HG03439 (cell line): ENCODE measurements around the gene IFT52.

ENCODE experiments used
- ATAC-seq: cut with Tn5 transposase; IDR thresholded peaks from one replicate; pipeline ENCODE4 v1.9.1; 2021; ENCODE audit warnings: mild to moderate bottlenecking, moderate library complexity; ENCODE audit not compliant: unreplicated experiment

Gene IFT52

GRCh38 chr20:43590392-43591303, at the start of gene IFT52:
Gene IFT52, plus strand, starts transcription at chr20:43590937. Its CDS starts 3,762 bp downstream, at chr20:43594699.
- peak; percentile 98 for ATAC-seq

DNA sequence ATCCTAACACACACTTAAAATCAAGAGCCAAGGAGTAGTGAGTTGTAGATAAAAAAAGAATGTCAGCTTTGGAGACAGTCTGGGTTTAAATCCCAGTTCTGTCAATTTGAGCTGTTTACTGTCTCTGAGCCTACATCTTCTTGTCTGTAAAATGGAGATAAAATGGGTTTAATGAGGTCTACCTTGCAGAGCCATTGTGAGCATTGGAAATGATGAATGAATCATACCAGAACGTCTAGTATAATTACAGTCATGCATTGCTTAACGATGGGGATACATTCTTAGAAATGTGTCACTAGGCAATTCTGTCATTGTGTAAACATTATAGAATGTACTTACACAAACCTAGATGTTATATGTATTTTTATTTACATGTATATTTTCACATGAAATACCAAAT, 49.5 kb upstream of the IFT52 start:
- ATAC-seq, result no peak

- ATAC-seq, result no peak
Measured at GRCh38 chr20:43542161-43542560, 48.6 kb upstream of the IFT52 start.

- no peak for ATAC-seq
Measured at GRCh38 chr20:43542674-43543073, 48.1 kb upstream of the IFT52 start.

GRCh38 chr20:43543138-43543537, 47.6 kb upstream of the IFT52 start:
- ATAC-seq, result no peak

DNA sequence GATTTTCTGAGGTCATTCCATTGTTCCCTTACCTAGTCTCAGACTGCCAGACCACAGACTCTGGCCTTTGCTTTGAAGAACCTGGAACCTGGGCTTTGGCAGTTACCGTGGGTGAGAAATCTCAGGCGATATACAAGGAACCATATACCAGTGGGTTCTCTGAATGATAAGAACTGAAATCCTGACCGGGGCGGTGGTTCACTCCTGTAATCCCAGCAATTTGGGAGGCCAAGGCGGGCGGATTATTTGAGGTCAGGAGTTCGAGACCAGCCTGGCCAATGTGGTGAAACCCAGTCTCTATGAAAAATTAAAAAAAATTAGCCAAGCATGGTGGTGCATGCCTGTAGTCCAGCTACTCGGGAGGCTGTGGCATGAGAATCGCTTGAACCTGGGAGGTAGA, 46.2 kb upstream of the IFT52 start:
- ATAC-seq, result no peak

DNA sequence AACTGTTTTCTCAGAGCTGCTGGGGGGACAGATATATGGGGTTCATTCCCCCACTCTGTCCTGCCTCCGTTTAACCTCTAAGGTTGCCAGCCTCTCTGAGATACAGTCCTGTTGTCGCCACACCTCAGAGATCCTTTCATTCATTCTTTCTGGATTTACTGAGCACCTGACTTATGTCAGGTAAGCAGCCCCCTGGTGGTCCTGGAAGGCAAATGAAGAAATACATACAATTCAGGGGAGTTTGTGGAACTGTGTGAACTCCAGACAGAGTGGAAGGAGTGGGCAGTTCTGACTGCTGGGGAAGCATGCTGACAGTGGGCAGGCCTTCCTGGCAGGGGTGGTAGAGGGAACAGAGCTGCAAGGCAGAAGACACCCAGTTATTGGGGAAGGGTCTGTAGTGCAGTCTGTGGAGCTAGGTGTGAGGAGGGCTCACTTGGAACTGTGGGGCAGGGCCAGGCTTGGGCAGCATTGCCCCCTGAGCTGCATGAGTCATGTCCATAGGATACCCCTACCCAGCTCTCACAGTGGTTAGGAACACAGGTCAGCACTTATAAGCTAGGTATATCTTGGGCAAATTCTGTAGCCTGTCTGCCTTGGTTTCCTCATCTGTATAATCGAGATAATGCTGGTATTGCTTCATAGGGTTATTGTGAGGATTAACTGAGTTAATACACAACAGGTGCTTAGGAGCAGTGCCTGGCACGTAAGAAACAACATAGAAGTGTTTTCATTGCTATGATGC, 44.7 kb upstream of the IFT52 start:
- ATAC-seq, result no peak

- ATAC-seq, result no peak
Measured at GRCh38 chr20:43548273-43548880, 42.4 kb upstream of the IFT52 start.

GRCh38 chr20:43549416-43550065, 41.2 kb upstream of the IFT52 start:
- no peak for ATAC-seq

DNA sequence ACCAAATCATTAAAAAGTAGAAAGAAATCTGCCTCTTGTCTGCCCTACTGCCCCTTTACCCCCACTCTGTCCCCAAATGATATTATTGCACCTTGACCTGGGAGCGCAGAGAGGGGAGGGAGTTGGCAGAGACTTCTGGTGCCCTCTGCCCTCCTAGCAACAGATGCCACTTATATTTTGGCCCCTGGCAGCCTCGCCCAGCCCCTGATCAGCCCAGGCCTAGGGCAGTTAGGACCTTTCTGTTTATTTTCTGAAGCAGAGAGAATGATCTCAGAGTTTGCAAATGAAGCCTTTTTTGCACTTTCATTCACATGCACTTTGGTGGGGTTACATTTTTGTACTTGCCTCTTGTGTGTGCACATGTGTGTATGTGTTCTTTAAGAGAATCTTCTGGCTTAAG, 40.3 kb upstream of the IFT52 start:
- ATAC-seq, result no peak

DNA sequence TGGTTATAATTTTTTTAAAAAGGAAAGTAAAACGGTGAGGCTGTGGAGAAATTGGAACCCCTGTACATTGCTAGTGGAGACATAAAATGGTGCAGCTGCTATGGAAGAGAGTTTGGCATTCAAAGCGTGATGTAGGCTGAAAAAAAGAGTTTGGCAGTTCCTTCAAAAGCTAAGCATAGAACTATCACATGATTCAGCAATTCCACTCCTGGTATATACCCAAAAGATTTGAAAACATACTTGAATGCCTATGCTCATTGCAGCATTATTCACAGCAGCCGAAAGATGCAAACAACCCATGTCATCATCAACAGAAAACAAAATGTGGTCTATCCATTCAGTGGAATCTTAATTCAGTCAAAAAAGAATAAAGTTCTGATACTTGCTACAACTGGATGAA, 36.4 kb upstream of the IFT52 start:
- no peak for ATAC-seq

DNA sequence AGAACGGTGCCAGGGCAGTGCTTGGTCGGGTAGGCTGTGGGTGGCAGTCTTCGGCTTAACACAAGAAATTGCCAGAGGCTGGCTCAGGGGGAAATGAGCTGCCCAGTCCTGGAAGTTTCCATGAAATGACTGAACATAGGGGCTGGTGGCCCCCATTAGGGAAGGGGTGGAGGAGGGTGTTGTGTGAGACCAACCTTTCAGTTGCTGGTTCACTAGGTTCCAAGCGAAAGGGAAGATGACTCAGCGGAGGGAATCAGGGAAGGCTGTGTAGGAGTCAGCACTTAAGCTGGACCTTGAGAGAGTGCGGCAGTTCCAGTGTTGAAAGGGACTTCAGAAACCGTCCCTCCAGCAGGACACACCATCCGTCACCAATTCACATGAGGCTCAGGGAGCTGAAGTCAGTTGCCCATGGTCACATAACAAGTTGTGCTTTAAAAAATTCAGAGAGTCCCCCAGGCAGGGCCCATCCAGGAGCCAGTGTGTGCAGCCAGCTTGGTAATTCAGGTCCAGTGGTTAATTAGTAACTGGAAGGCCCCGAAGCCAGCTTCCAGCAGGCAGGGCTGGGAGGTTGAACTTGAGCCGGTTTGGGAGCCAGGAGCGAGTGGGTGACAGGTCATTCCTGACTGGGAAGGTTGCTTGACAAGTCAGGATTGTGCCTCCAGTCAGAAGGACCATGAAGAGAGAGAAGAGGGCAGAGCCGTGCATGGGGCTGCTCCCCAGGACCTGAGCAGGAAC, 32.2 kb upstream of the IFT52 start, which contains the start of gene SGK2:
Gene SGK2 (plus strand): TSS at position 616 of the 735 bp plus-strand sequence. CDS start 7,469 bp downstream, outside the sequence.
- ATAC-seq, result no peak

DNA sequence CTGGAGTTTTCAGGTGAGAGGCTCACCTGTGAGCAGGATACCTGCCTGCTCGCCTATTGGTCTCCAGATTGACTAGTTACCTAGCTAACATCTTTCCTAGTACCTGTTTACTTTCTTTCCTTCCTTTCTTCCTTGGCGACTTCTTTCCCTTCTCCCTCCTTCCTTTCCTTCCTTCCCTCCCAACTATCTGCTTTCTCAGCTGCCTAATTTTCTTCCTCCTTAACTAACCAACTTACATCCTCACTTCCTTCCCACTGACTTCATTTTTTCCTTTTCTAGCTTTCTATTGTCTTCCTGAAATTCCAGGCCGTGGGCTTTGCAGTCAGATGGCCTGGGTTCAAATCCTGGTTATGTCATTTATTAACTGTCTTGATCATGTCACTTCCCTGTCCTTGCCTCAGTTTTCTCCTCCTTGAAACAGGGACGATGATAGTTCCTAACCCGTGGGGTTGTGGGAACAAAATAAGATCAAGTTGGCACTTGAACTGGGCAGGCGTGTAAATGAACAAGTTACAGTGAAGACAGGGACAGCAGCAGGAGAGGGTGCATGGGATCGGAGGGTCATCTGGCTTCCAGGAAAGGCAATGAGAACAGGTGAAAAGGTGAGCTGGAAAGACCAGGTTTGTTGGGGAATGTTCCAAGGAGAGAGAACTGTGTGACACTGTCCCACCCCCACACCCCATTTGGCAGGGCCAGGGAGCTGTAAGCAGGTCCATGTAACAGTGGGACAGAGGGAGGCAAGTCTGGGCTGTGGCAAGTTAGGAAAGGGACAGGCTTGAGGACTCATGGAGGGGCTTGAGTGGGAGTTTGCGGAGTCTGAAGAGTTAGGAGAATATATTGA, 31.4 kb upstream of the IFT52 start:
- no peak for ATAC-seq

DNA sequence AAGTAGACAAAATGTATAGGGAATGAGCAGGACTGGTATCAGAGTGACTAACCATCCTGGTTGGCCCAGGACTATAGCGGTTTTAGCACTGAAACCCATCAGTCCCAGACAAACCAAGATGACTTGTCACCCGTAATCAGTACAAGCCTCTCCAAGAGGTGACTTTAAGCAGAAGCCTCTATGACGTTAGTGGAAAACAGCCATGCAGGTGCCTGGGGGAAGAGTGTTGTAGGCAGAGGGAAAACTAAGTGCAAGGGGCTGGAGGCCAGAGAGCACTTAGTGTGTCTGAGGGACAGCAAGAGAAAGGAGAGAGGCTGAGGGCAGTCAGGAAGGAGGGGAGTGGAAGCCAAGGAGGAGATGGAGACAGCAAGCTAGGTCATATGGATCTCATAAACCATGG, 29.8 kb upstream of the IFT52 start:
- ATAC-seq, result no peak

DNA sequence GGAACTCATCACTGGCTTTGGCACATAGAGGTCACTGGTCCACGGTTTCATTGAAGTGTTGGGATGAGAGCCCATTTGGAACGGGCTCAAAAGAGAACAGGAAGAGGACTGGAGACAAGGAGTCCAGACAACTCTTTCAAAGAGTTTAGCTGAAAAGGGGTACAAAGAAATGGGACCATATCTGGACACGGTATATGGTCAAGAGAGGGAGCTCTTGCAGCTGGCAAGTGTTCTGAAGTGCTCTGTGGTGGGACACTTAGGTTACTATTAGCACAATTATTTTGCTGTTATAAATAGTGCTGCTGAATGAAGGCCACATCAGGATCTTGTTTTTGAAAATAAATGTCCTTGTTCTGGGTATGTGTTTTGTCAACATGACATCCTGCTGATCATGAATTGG, 27.3 kb upstream of the IFT52 start:
- ATAC-seq, result no peak

DNA sequence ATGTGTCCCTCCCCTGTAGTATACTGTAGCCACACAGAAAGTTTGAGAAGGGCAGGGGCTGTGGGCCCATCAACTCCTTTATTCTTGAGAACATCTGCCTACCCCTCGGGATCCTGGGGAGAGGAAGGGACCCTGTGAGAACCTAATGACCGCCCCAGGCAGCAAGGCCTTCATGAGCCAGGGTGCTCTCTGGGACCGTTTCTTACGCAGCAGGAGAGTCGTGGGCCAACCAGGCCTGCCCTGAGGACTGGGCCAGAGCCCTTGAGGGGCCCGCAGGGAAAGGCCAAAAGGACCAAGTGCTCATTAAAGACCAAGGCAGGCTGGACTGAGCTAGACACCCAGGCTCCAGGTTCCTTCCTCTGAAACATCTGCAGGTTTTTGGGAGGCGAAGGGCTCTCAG, 26.7 kb upstream of the IFT52 start:
- ATAC-seq, result no peak

DNA sequence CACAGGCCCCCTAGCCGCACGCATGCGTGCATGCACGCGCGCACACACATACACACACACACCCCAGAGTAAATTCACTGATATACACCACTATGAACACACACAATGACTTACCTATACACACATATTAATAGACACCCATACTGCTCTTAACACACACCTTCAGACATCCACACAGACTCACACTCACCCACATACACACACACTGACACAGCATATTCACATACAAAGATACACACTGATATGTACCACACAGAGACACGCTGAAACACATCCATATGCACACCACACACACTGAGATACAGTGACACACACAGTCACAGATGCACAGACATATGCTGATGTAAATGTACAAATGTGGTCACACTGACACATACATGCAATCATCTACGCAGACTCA, 26.3 kb upstream of the IFT52 start:
- ATAC-seq, result no peak

GRCh38 chr20:43564993-43565757, 25.6 kb upstream of the IFT52 start:
- no peak for ATAC-seq

DNA sequence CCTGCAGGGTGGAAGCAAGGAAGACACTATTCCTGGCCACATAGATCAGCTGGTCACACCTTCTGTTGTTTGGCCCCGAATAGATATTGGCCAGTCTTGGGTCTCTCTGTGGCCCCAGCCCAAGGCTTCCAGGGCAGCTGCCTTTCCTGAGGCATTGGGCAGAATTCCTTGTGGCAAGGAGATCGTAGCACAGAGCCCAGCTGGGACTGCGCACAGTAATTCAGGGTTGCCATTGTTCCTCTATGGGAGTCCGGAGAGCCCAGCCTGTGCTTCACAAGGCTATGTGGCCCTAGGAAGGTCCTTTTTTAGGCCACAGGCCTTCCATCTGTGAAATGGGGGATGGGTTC, 25.0 kb upstream of the IFT52 start:
- ATAC-seq, result no peak
